Astrocyte of the hippocampus (primary cell): ENCODE results near the gene TRIM7.
"Not testable (repeated sequence)": the region's sequence is repeated elsewhere in the genome, so short reads cannot be mapped to it uniquely, and the experiment has no call there.

Experiments
- DNase-seq: peaks from one replicate; pipeline ENCODE4 v3.0.0; 2011; ENCODE audit warnings: low read depth, low spot score

The TRIM7 gene

DNA sequence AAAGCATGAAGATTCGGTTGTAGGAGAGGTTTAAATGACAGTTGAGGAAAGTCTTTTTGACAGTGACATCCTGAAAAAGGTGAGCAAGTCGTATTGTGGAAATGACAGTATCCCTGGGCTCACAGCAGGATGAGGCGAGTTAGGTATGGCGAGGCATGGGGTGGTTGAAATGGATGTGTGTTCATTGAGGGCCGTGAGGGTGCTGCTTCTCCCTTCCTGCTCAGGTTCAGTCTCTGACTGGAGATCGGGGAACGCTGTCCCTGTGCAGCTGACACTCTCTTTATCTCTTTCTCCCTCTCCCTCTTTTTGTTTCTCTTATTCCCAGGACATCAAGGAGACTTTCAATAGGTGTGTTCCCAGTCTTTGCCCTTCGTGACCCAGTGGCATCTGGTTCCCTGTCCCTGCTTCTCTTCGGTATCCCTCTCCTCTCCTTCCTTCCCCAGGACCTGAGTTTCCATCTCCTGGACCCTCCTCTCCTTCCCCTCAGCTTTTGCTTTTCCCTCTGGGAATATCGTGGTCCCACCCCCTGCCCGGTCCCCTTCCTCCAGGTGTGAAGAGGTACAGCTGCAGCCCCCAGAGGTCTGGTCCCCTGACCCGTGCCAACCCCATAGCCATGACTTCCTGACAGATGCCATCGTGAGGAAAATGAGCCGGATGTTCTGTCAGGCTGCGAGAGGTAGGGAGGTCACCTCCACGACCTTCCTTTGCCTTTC, 28.2 kb upstream of the TRIM7 start:
- DNase-seq: no peak

- no peak for DNase-seq
These were observed 27.6 kb upstream of the TRIM7 start for GRCh38 chr5:181232593-181232992.

- DNase-seq: no peak
These were observed 26.4 kb upstream of the TRIM7 start for GRCh38 chr5:181231432-181231831.

DNA sequence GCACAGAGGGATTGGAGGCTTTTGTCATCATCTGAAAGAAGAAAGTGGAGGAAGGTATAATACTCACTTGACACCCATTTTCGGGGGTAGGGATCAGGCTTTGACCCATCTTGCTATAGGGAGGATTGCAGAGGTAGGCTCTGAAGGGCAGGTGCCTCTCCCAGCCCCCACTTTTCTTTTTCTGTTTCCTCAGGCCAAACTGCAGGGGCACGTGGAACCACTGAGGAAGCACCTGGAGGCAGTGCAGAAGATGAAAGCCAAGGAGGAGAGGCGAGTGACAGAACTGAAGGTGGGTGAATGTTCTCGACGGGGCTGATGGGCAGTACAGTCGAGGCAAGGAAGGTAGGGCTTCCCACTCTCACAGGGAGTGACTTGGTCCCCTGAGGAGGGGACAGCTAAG, 25.6 kb upstream of the TRIM7 start:
- no peak for DNase-seq

- DNase-seq: no peak
These were observed 25.0 kb upstream of the TRIM7 start for GRCh38 chr5:181229996-181230395.

GRCh38 chr5:181224390-181225229, 19.6 kb upstream of the TRIM7 start:
- DNase-seq: no peak

- DNase-seq: peak; percentile 78
These were observed 18.9 kb upstream of the TRIM7 start for GRCh38 chr5:181223729-181224389.

GRCh38 chr5:181223058-181223728, 18.2 kb upstream of the TRIM7 start, which contains the start of gene TRIM41:
Gene TRIM41, plus strand, starts transcription at chr5:181223281. Its CDS starts 719 bp downstream, at chr5:181224000.
- peak; percentile 98 for DNase-seq

DNA sequence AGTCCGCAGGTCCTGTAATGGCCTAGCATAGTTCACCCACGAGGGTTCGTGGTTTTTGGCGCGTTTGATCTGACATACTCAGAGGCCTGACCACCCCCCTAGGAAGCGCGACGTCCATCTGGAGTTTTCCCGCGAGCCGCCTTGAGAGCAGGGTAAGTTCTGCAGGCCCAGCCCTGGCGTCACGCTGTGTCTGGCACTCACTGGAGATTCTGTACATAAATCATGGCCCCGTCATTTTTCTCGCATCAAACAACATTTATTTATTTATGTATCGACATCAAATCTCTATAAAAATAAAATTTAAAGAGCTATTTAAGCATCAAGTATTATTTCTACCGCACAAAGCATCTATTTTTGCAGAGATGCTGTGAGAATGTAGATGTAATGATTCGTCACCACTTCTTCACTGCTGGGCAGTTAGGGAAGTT, 17.6 kb upstream of the TRIM7 start:
- DNase-seq: no peak

- peak; percentile 94 for DNase-seq
These were observed 17.0 kb upstream of the TRIM7 start for GRCh38 chr5:181221792-181222629.

DNA sequence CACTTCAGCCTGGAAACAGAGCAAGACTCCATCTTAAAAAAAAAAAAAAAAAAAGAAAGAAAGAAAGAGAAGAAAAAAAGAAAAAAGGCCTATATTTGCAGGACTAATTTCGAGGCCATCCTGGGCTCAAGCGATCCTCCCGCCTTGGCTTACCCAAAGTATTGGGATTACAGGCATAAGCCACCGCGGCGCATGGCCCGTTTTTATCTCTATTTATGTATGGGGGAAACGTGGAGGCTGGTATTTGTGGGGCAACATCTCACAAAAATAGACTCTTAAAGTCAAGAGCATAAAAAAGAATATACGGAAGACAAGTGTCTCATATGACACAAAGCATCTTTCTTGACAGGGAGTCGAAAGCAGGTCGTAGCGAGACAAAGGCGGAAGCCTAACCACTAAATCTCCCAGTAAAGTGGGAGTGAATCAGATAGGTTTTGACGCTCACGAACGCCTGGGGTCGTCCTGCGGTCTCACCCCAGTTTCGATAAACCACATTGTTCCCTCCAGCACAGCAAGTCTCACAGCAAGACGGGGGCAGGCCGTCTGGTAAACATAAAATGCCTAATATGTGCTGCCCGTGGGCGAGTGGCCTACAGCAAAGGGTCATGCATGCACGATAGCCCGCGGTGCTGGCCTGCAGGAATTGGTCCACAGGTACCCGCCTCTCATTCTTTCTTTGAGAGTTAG, 16.3 kb upstream of the TRIM7 start:
- DNase-seq: no peak

DNA sequence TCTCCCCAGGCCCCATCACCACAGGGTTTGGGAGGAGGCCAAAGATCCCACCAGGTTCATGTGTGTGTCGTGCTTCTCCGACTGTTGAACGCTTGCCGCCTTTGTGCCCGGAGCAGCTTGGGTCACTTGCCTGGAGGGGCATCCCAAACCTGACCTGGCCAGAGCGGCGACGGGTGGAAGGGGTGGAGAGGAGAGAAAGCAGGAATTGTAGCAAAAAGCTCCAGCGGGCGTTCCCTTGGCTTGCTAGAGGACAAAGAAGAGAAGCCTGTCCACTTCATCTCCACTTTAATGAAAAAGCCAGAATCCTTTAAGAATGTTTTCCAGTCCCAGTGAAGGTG, 15.2 kb upstream of the TRIM7 start:
- no peak for DNase-seq

DNA sequence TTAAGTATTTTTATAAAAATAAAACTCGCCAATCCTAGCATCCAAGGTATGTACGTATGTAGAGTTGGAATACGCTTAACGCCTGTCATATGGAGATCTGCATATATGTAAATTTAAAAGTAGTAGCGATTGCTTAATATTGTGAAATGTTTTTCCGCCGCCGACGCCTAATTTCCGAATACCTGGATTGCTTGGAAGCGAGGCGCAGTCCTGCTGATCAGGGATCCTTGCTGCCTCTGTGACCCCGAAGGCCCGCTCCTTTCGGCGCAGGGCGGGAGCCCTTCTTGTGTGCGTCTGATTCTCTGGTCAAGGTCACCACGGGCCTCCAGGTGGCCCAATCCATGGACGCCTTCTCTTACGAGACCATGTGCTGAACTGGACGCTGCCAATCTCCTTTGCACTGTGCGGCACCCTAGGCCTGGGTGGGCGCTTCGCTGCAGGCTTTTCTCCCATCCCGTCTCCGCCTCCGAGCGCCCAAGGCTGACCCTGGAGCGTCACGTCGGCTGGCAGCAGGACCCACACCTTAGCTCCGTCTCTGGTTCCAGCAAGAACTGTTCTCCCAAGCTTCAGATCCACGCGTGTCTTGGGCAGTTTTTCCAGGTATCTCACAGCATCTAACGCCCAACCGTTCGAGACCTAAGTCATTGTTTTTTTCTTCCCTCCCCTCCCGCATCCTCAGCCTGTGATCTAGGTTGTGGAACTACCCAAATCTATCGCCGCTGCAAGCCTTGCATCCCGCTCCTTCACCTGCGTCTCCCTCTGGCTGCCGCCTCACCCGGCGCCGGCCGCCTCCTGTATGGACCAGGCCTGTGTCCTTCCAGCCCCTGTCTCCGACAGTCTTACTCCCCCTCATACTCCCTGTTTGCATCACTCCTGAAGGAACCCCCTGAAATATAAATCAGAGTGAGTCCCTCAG, 14.5 kb upstream of the TRIM7 start:
- no peak for DNase-seq

DNA sequence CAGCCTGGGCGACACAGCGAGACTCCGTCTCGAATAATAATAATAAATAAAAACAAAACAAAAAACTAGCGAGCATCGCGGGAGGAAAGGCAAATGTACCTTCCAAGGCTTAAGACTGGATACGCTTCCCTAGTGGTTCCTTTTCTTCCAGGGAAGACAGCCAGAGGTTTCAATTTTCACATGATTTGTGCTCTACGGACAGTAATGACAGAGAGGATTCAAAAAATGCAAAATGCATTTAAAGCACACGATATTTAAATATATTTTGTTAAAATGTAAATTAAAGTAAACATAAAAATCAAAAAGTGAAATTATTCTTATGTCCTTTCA, 13.8 kb upstream of the TRIM7 start:
- no peak for DNase-seq

- DNase-seq: no peak
These were observed 12.7 kb upstream of the TRIM7 start for GRCh38 chr5:181217803-181218062.

GRCh38 chr5:181217111-181217802, 12.3 kb upstream of the TRIM7 start:
- peak; percentile 65 for DNase-seq

DNA sequence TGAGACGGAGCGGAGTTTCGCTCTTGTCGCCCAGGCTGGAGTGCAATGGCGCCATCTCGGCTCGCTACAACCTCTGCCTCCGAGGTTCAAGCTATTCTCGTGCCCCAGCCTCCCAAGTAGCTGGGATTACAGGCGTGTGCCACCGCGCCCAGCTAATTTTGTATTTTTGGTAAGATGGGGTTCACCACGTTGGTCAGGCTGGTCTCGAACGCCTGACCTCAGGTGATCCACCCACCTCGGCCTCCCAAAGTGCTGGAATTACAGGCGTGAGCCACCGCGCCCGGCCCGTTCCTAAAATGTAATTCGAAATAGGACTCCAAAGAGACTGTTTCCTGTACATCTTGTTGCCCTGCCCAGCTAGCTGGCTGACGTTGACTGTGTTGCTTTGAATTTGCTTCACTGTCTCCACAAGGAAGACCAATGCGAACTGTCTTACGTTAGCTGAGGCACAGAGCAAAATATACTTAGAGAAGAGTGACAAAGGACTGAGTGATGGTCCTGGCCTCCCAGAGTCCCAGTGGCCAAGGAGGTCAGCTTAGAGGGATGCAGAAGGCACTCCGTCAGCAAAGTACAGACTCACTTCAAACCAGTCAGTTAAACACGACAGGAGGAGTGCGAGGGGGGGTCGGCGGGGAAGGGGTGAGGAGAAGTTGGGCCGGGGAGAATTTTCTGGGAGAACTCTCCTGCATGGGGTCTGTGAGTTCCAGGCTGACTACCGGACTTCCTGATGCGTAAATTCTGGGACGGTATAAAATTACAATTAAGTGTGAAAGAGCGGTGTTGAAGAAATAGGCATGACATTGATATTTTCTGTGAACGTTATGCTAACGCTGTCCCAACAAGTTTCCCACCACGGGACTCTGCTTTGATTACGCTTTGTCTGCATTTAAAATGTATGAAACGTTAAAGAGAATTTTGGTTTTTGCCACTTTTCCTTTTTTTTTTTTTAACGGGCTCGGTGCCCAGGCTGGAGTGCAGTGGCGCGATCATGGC, 11.3 kb upstream of the TRIM7 start:
- no peak for DNase-seq

- not testable (repeated sequence) for DNase-seq
These were observed 9.3 kb upstream of the TRIM7 start for GRCh38 chr5:181214249-181214648.
